ENCODE results near the gene KLK10. TPM values are rescaled to one million over a fixed set of nuclear protein-coding genes. Genes with fewer than 3 reads are reported as not detected.

The KLK10 gene
- total RNA-seq, 2 donors from 2014 or later, result 0.46 to 0.91 TPM

DNA sequence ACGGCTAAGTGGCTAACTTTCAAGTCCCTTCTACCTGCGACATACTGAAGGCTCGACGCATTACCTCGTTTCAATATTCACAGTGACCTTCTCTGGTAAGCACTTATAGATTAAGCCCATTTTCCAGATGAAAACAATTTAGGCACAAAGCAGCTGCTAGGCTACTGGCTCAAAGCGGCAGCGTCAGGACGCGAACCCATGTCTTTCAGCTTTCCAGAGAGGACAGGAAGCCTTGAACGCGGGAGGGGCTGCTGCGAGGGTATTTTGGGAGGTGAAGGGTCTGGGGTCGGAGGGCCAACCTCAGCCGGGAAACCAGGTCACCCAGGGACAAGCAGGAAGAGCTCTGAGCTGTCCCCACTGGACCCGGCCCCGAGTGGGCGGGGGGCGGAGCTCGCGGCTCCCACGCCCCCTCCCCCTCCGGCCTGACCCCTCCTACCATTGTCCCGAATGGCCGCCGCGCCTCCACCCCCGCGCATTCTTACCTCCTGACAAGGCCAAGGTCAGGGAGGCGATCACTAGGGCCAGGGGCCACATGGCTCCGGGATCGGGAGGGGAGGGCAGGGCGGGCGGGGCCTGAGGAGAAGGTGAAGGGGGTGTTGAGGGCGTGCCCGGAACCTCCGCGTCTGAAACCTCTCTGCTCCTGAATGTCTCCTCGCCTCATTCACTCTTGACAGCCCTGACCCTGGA is 45.2 kb upstream of the KLK10 start, which contains the start of gene KLK13:
Gene KLK13 (minus strand): TSS at position 559 of the 687 bp plus-strand sequence. CDS start 25 bp downstream, at position 534.
- Mint-ChIP-seq H3K36me3 (ENCODE audit: low read depth) (no peaks in the 10 kb centered on the region), H3K4me1 (peaks cover 7% of the 10 kb centered on the region), H3K4me3 (peak within 1 kb of the TSS; percentile 59), H3K9me3 (no peaks in the 10 kb centered on the region), H3K27ac (no peak within 1 kb of the TSS), H3K27me3 (ENCODE audit: insufficient read depth) (peaks cover 28% of the 10 kb centered on the region)
- TF ChIP-seq, protein P1, sequence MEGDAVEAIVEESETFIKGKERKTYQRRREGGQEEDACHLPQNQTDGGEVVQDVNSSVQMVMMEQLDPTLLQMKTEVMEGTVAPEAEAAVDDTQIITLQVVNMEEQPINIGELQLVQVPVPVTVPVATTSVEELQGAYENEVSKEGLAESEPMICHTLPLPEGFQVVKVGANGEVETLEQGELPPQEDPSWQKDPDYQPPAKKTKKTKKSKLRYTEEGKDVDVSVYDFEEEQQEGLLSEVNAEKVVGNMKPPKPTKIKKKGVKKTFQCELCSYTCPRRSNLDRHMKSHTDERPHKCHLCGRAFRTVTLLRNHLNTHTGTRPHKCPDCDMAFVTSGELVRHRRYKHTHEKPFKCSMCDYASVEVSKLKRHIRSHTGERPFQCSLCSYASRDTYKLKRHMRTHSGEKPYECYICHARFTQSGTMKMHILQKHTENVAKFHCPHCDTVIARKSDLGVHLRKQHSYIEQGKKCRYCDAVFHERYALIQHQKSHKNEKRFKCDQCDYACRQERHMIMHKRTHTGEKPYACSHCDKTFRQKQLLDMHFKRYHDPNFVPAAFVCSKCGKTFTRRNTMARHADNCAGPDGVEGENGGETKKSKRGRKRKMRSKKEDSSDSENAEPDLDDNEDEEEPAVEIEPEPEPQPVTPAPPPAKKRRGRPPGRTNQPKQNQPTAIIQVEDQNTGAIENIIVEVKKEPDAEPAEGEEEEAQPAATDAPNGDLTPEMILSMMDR (conservative IDR thresholded peaks at IDR 0.05), result no peak
- Histone ChIP-seq H3K9me3 (ENCODE audit: control insufficient read depth, low read length) (no peaks in the 10 kb centered on the region), H3K4me3 (ENCODE audit: low read length) (peak within 1 kb of the TSS; percentile 69), H3K36me3 (ENCODE audit: control insufficient read depth, insufficient read depth, low read length) (no peaks in the 10 kb centered on the region), H3K4me1 (ENCODE audit: control insufficient read depth, insufficient read depth, low read length) (no peaks in the 10 kb centered on the region), H3K9ac (ENCODE audit: extremely low read depth, low read length, poor library complexity, severe bottlenecking) (no peak within 1 kb of the TSS), H3K27ac (ENCODE audit: low read depth, low read length) (no peak within 1 kb of the TSS), H3K27me3 (ENCODE audit: control insufficient read depth, insufficient read depth, low read length, poor library complexity, severe bottlenecking) (peaks cover 10% of the 10 kb centered on the region)
- DNase-seq, result peak; percentile 88
- WGBS, 2 experiments (ENCODE audit: insufficient coverage in 1 of 2, insufficient read length in 1 of 2), result 27 to 51% methylated on average over 11 to 37 of the region's 38 CpGs

DNA sequence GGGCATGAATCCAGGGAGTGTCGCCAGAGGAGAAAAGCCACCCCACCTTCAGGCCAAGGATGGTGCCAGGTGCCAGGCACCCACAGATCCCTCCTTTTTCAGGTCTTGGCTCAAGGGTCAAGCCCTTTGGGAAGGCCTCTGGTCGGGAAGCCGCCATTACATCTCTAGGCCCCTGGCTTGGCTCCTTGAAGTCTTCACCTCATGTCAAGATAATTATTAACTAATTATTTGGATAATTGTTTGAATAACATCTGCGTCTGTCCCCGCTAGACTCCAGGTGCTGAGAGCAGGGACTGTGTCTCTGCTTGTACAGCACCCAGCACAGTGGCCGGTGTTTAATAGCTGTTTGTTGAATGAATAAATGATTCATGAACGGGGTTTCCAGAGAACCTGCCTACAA is 44.2 kb upstream of the KLK10 start:
- no peak overlapping the region for H3K27ac Mint-ChIP-seq
- TF ChIP-seq, protein P1 (conservative IDR thresholded peaks at IDR 0.05), result no peak
- no peak overlapping the region for H3K9ac ChIP-seq (ENCODE audit: extremely low read depth, low read length, poor library complexity, severe bottlenecking)
- DNase-seq, result no peak
- WGBS, 2 experiments (ENCODE audit: insufficient coverage in 1 of 2, insufficient read length in 1 of 2), result 97 to 100% methylated on average over 4 to 7 of the region's 7 CpGs
- no peaks in the 10 kb centered on the region for H3K36me3 Mint-ChIP-seq (ENCODE audit: low read depth)
- no peaks in the 10 kb centered on the region for H3K9me3 ChIP-seq (ENCODE audit: control insufficient read depth, low read length)
- no peak overlapping the region for H3K27ac ChIP-seq (ENCODE audit: low read depth, low read length)
- peak overlapping the region; percentile 59 for H3K4me3 Mint-ChIP-seq
- H3K4me3 ChIP-seq (ENCODE audit: low read length), result no peak overlapping the region
- H3K27me3 Mint-ChIP-seq (ENCODE audit: insufficient read depth), result peaks cover 28% of the 10 kb centered on the region
- H3K36me3 ChIP-seq (ENCODE audit: control insufficient read depth, insufficient read depth, low read length), result no peaks in the 10 kb centered on the region
- H3K4me1 ChIP-seq (ENCODE audit: control insufficient read depth, insufficient read depth, low read length), result no peaks in the 10 kb centered on the region
- peaks cover 7% of the 10 kb centered on the region for H3K4me1 Mint-ChIP-seq
- H3K9me3 Mint-ChIP-seq, result no peaks in the 10 kb centered on the region
- H3K27me3 ChIP-seq (ENCODE audit: control insufficient read depth, insufficient read depth, low read length, poor library complexity, severe bottlenecking), result peaks cover 9% of the 10 kb centered on the region

DNA sequence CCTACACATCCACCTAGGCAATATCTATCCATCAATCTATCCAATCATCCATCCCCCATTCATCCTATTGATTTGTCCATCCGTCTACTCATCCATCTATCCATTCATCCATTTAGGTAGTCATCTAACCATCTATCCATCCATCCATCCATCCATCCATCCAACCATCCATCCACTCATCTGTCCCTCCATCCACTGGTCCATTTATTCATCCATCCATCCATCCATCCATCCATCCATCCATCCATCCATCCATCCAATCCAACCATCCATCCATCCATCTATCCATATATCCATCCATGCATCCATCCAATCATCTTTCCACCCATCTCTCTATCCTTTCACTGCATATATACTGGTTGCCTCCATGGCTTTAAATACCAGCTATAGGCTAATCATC is 41.5 kb upstream of the KLK10 start:
- TF ChIP-seq, protein P1 (conservative IDR thresholded peaks at IDR 0.05), result no peak
- H3K36me3 ChIP-seq (ENCODE audit: control insufficient read depth, insufficient read depth, low read length), result no peaks in the 10 kb centered on the region

More for the DNA sequence above, 41.5 kb upstream of the KLK10 start:
- Mint-ChIP-seq H3K27ac (no peak overlapping the region), H3K9me3 (no peaks in the 10 kb centered on the region), H3K36me3 (ENCODE audit: low read depth) (no peaks in the 10 kb centered on the region), H3K4me3 (no peak overlapping the region), H3K27me3 (ENCODE audit: insufficient read depth) (peaks cover 17% of the 10 kb centered on the region), H3K4me1 (peaks cover 4% of the 10 kb centered on the region)
- H3K9me3 ChIP-seq (ENCODE audit: control insufficient read depth, low read length), result no peaks in the 10 kb centered on the region
- H3K4me3 ChIP-seq (ENCODE audit: low read length), result no peak overlapping the region
- no peak for DNase-seq
- 0% methylated on average over 1 of the region's 1 CpG for WGBS, 2 experiments (ENCODE audit: insufficient coverage in 1 of 2, insufficient read length in 1 of 2)
- H3K9ac ChIP-seq (ENCODE audit: extremely low read depth, low read length, poor library complexity, severe bottlenecking), result no peak overlapping the region
- H3K27me3 ChIP-seq (ENCODE audit: control insufficient read depth, insufficient read depth, low read length, poor library complexity, severe bottlenecking), result peaks cover 7% of the 10 kb centered on the region
- no peak overlapping the region for H3K27ac ChIP-seq (ENCODE audit: low read depth, low read length)
- H3K4me1 ChIP-seq (ENCODE audit: control insufficient read depth, insufficient read depth, low read length), result no peaks in the 10 kb centered on the region
